HG03135 (cell line): Measurements from ENCODE around the gene FBLN1.
"Not testable (repeated sequence)": the region's sequence is repeated elsewhere in the genome, so short reads cannot be mapped to it uniquely, and the experiment has no call there.

Experiments used
- ATAC-seq: cut with Tn5 transposase; IDR thresholded peaks from one replicate; pipeline ENCODE4 v1.9.1; 2021; ENCODE audit warnings: mild to moderate bottlenecking, moderate library complexity; ENCODE audit not compliant: unreplicated experiment

Gene FBLN1

GRCh38 chr22:45581549-45582080 is 78.9 kb downstream of the FBLN1 start:
- no peak for ATAC-seq

DNA sequence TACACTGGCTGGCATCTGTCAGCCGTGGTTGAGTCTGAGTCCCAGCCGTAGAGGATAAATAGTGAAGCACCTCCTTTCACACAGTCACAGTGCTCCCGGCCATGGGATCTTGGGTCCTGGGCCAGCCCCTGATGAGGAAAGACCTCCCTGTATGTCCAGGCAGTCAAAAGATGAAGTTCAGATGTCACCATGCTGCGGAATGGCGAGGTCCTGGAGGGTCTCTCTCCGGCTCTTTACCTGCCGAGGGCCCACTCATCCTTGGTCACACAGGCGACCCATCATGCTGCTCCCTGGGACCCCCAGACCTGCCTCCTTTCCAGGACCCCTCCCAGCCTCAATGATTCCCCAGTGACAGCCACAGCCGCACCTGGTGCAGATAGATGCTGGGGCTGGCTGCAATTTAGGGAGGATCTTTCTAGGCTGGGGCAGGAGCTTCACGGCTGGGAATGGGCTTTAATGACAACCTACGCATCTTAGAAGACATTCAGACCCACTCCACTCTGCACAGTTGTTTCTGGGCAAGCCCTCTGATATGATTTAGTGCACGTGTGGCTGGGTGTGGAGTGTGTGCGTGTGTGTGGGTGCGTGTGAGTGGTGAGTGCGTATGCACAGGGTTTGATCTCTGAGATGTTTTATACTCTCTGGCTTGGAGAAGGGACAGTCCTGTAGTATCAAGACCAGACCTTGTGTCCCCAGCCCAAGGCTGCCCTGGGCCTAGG is 79.7 kb downstream of the FBLN1 start:
- no peak for ATAC-seq

DNA sequence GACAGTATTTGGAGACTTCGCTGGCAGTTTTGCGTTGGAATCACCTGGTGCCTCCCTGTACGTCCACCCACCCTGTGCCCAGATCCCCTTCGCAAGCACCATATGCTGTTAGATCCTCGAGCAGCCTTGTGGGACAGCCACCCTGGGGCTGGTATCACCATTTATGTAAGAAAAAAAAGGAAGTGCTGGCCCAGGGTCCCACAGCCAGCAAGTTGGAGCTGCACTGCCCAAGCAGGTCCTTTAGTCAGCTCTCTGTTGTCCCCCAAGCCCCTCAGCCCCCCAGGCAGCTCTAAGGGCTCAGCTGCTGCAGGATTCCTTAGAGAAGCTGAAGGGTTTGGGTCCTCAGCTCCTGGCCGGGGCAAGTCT is 80.3 kb downstream of the FBLN1 start:
- no peak for ATAC-seq

DNA sequence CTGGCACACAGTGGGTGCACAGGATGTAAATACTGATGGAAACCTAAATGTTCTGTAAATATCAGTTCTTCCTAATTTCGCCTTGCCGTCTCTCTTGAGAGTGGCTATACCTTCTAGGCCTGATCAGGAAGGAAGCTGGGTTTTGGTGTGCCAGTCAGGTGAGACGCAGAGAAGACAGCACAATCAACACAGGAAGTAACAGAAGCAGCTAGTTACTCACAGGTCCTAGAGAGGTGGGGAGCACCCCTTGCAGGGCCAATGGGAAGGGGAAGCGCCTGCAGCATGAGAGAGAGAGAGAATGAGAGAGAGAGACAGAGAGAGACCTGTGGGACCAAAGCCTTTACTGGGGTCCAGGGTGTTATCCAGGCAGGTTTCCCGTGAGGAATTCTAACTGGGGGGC is 80.8 kb downstream of the FBLN1 start:
- ATAC-seq = no peak

DNA sequence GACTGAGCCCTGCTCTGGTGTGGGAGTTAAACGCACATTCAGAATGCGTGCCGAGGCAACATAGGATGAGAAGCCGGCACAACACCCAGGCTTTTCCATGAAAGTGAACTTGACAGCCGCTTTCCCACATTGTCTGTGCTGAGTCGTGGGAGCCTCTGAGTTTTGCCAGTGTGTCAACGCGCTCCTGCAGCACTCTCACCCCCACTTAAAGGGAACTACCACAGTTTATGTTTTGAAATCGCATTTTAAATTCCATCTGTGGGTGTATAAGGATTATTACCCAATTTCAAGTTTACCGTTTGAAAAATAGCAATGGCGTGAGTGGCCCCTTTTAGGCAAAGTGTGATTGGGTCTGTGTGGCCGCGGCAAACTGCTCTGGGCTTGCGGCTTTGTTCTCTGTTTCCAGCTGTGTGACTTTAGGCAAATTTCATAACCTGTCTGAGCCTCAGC is 81.5 kb downstream of the FBLN1 start:
- no peak for ATAC-seq

DNA sequence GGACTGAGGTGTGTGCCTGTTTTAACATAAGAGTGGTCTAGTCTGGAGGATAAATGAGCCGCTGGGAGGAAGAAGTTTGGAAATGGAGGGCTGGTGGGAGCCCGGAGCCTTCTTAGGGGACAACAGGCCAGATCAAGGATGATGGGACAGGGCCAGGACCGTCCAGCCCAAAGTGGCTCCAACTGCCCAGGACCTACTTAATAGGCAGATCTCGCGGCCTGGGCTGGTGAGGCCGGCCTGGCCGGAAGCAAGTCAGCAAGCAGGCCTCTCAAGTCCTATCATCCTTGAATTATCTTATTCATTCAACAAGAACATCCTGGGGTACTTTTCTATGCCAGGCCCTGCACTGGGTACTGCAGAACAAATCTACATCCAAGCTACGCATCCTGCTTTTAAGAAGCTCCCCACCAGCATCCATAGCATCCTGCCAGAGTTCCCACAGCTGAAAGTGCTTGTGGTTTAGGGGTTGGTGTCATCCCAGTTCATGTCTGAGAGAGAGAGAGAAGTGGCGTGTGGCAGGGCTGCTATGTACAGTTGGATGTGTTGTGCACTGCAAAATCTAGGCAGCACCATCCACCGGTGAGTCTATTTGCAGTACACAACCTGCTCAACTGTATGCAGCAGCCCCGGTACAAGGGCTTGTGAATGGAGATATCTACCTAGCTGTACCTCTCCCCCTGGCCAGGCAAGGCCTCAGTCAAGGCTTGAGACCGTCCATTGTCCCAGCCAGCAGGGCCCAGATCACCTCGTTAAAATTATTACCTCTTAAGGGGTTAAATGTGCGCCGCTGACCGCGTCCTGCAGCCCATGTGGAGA is 82.1 kb downstream of the FBLN1 start:
- ATAC-seq = no peak

DNA sequence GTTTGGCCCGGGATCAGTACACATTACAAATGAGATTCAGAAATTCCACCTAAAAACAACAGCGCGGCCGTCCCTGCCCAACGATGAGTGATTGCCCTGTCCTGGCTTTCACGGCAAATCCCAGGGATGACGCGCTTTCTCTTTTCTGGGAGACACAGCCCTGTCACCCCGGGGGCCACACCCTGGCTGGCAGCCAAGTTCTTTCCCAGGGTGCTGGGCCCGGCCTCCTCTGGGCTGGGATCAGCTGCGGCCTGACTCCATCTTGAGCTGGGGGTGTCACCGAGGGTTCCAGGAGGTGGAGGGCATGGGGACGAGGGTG is 82.7 kb downstream of the FBLN1 start:
- ATAC-seq = no peak

DNA sequence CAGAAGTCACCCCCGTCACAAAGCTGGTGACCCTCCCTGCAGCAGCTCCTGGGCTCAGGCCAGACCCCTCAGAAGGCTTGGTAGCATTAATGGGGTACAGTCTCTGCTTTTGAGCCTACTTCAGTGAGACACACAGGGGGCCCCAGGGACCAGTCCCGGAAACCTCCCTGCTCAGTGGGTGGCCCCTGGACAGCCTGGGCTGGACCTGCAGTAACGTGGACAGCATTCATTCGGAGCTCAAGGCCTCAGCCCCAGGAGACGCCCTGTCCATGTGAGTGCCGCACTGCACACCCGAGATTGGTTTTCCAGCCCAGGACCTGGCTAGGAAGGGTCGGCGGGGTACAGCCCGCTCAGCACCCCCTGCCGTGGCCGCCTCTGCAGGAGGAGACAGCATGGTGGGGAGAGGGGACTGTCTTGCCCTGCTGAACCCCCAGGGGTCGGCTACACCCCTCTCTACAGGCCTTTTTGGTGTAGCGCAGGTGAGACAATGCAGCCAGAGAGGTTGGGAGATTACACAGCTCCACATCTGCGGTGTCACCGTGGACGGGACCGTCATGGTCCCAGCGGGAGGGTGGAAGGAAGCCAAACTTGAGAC is 83.4 kb downstream of the FBLN1 start:
- ATAC-seq = no peak

- ATAC-seq = no peak
Measured at GRCh38 chr22:45586651-45587405, 84.1 kb downstream of the FBLN1 start.

DNA sequence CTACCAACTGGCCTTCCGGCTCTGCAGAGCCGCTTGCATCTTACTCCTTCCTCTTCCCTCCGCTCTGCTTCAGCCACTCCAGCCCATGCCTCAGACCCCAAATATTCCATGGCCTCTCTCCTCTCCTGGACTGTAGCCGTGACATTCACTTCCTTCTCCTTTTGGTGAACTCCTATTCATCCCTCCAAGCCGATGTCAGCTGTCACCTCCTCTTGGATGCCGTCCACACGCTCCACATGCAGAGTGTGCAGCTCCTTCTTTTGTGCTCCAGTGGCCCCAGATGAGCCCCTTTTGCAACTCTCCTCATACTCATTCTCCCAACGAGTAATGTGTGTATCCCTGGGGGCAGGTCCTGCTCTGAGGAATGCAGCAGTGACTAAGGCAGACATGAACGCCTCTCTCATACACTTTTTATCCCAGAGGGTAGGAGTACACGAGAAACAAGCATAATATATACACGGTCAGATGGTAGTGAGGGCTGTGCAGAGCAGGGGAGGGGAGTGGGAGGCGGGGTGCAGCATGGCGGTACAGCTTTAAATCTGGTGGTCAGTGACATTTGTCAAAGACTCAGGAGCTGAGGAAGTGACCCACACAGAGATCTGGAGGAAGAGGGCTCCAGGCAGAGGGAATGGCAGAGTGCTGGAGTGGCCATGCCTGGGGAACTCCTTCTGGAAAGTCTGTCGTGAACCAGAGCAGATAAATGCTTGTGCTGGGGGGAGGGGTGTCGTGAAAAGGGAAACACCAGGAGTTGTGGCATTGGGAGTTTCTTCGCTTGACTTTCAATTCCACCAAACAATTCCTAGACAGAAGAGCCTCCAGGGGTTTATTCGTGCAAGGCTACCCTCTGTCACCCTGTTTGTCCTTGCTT is 85.2 kb downstream of the FBLN1 start:
- no peak for ATAC-seq

- ATAC-seq = no peak
Measured at GRCh38 chr22:45589556-45589955, 86.9 kb downstream of the FBLN1 start.

GRCh38 chr22:45590262-45590661 is 87.6 kb downstream of the FBLN1 start:
- ATAC-seq = no peak

DNA sequence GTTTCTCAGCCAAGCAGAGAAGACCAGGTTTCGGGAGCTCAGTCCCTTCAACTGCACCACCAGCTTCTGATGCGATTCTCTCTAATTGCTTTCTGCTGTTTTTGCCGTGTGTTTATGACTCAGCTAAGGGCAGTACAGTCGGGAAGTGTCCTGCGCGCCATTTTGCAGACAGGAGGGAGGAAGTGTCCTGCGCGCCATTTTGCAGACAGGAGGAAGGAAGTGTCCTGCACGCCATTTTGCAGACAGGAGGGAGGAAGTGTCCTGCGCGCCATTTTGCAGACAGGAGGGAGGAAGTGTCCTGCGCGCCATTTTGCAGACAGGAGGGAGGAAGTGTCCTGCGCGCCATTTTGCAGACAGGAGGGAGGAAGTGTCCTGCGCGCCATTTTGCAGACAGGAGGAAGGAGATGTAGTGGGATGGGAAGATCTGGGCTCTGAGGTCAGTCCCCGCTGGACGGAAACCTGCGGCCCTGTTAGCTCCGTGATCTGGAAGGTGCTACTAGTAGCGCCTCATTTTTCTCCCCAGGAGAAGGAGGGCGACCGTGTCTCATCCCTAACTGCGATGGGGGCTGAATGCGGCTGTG is 89.0 kb downstream of the FBLN1 start:
- not testable (repeated sequence) for ATAC-seq

DNA sequence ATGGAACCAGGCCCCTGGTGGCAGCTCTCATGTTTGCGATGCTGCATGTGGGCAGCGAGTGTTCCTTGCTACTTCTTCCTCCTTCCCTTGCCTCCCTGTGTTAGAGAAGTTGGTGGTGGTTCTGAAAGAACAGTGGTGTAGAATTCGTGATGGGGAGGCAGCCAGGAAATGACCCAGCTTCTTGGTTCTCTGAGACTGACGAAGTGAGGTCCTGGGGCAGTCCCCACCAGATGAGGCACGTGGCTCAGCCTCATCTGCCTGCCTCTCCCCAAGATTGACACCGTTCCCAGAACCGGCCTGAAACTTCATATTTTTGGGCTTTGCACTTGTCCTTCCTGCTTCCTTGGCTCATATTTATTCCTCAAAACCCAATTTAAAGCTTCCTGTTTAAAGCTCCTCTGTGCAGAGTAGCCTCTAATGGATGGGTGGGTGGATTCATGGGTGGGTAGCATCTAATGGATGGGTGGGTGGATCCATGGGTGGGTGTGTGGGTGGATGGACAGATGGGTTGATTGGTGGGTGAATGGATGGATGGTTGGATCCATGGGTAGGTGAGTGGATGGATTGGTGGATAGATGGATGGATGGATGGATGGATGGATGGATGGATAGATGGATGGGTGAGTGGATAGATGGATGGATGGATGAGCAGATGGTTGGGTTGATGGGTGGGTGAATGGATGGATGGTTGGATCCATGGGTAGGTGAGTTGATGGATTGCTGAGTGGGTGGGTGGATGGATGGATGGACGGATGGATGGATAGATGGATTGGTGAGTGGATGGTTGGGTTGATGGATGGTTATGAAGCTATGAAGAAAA is 91.6 kb downstream of the FBLN1 start:
- no peak for ATAC-seq

DNA sequence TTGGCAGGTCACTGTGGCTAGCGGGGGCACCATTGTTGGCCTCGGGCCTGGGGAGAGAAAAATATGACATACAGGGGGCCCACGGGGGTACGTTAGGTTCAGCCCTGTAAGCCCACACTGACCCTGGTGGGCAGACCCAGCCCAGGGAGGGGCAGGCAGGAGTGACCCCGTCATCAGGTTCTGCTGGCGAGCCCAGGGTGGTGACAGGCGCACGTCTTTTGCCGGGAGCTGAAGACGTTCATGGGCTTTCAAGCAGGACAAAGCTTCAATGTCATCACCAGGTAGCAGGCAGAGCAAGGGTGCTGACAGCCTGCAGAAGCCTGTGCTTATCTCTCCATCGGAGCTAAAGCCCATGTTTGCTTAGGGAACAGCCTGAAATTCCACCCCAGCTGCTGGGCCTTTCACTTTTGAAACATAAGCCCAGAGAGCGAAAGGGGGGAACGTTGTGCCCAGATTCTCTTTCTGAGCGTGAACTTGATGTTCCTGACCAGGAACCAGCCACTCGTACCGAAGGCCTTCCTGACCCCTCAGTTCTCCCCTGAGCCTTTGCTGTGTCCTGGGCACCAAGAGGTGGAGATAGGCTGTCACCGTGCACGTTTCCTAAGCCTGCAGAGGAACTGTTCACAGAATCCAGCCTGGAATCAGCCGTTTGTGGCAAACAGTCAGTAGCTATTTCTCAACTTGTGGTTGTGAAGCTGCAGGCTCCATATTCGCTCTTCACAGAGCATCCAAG is 94.9 kb downstream of the FBLN1 start:
- ATAC-seq = no peak

- ATAC-seq = no peak
Measured at GRCh38 chr22:45598596-45599217, 96.0 kb downstream of the FBLN1 start.

GRCh38 chr22:45599836-45600577 is 97.3 kb downstream of the FBLN1 start:
- ATAC-seq = no peak
